HEK293 (cell line): ENCODE results near the gene SCAF4.

Source experiments
- CTCF ChIA-PET: fragments of 350-600 bp; formaldehyde crosslinking; extraction: SDS; loops from one replicate; lab custom pipeline; 2021; ENCODE audit warnings: antibody characterized with exemption; lab: Yijun Ruan, JAX
- POLR2A ChIA-PET: fragments of 300-600 bp; formaldehyde crosslinking; extraction: SDS; loops from one replicate; lab custom pipeline; 2020; ENCODE audit warnings: antibody characterized with exemption, inconsistent platforms; lab: Yijun Ruan, JAX
- H3K27ac ChIP-seq: fragments of 200-500 bp; sonication (Bioruptor generic); 2 replicates; pipeline ENCODE4 v1.5.1; 2014; ENCODE audit warnings: low read depth, low read length, control low read depth, inconsistent platforms; ENCODE audit errors: extremely low read depth
- H3K36me3 ChIP-seq, 2 experiments: fragments of 200-500 bp in 1 of 2; sonication (Bioruptor generic) in 1 of 2; 1 replicate in 1 of 2; 2 replicates in 1 of 2; pipeline ENCODE4 v1.5.1; 2014 to 2017; ENCODE audit warnings: inconsistent platforms in 2 of 2, low read length in 2 of 2; ENCODE audit not compliant: control insufficient read depth in 2 of 2, insufficient read depth in 1 of 2
- H3K4me1 ChIP-seq: fragments of 200-500 bp; sonication (Bioruptor generic); 2 replicates; pipeline ENCODE4 v1.5.1; 2014; ENCODE audit warnings: mild to moderate bottlenecking, low read length, inconsistent platforms; ENCODE audit not compliant: control insufficient read depth, insufficient read depth
- H3K4me3 ChIP-seq: 2 replicates; pipeline ENCODE4 v1.5.1; 2011; ENCODE audit warnings: low read depth, mild to moderate bottlenecking, control low read depth, low read length, moderate library complexity
- H3K9me3 ChIP-seq: fragments of 200-500 bp; sonication (Bioruptor generic); 2 replicates; pipeline ENCODE4 v1.5.1; 2014; ENCODE audit warnings: low read depth, low read length, inconsistent platforms; ENCODE audit not compliant: control insufficient read depth, insufficient read depth
- SP3 ChIP-seq: fragments of 450-650 bp; formaldehyde crosslinking; IDR thresholded peaks from 2 replicates; pipeline ENCODE4 v1.5.1; 2016; ENCODE audit warnings: missing biosample characterization, missing genetic modification characterization
- TSHZ1 ChIP-seq: fragments of 450-650 bp; formaldehyde crosslinking; IDR thresholded peaks from 2 replicates; pipeline ENCODE4 v1.5.1; 2016; ENCODE audit warnings: missing biosample characterization, missing genetic modification characterization, borderline replicate concordance
- ZBTB10 ChIP-seq: fragments of 450-650 bp; formaldehyde crosslinking; IDR thresholded peaks from 2 replicates; pipeline ENCODE4 v1.5.1; 2016; ENCODE audit warnings: missing biosample characterization, missing genetic modification characterization
- ZBTB11 ChIP-seq: fragments of 450-650 bp; formaldehyde crosslinking; conservative IDR thresholded peaks from 2 replicates; pipeline ENCODE4 v1.5.1; 2016; ENCODE audit warnings: low read depth, missing biosample characterization, missing genetic modification characterization
- ZNF214 ChIP-seq: fragments of 450-650 bp; formaldehyde crosslinking; IDR thresholded peaks from 2 replicates; pipeline ENCODE4 v1.5.1; 2017; ENCODE audit warnings: missing biosample characterization, mild to moderate bottlenecking, missing genetic modification characterization, borderline replicate concordance
- ZNF394 ChIP-seq: fragments of 450-650 bp; formaldehyde crosslinking; IDR thresholded peaks from 2 replicates; pipeline ENCODE4 v1.5.1; 2016; ENCODE audit warnings: missing biosample characterization, missing genetic modification characterization, mild to moderate bottlenecking, moderate library complexity, borderline replicate concordance
- ZNF426 ChIP-seq: fragments of 450-650 bp; formaldehyde crosslinking; IDR thresholded peaks from 2 replicates; pipeline ENCODE4 v1.5.1; 2017; ENCODE audit warnings: missing biosample characterization, missing genetic modification characterization, mild to moderate bottlenecking, inconsistent platforms, moderate library complexity
- ZNF544 ChIP-seq: fragments of 450-650 bp; formaldehyde crosslinking; IDR thresholded peaks from 2 replicates; pipeline ENCODE4 v1.5.0; 2017; ENCODE audit warnings: missing biosample characterization, missing genetic modification characterization
- ZNF623 ChIP-seq: fragments of 450-650 bp; formaldehyde crosslinking; IDR thresholded peaks from 2 replicates; pipeline ENCODE4 v1.5.1; 2016; ENCODE audit warnings: missing biosample characterization, missing genetic modification characterization
- ZNF639 ChIP-seq: fragments of 450-650 bp; formaldehyde crosslinking; IDR thresholded peaks from 2 replicates; pipeline ENCODE4 v1.5.1; 2016; ENCODE audit warnings: missing biosample characterization, missing genetic modification characterization
- ZNF664 ChIP-seq: fragments of 450-650 bp; formaldehyde crosslinking; IDR thresholded peaks from 2 replicates; pipeline ENCODE4 v1.5.1; 2016; ENCODE audit warnings: missing biosample characterization, missing genetic modification characterization
- ZNF76 ChIP-seq: fragments of 450-650 bp; formaldehyde crosslinking; IDR thresholded peaks from 2 replicates; pipeline ENCODE4; 2016; ENCODE audit warnings: low read depth, missing biosample characterization, missing genetic modification characterization, borderline replicate concordance
- ZNF776 ChIP-seq: fragments of 450-650 bp; formaldehyde crosslinking; IDR thresholded peaks from 2 replicates; pipeline ENCODE4 v1.5.0; 2017; ENCODE audit warnings: missing biosample characterization, missing genetic modification characterization, borderline replicate concordance
- ZNF792 ChIP-seq: fragments of 450-650 bp; formaldehyde crosslinking; IDR thresholded peaks from 2 replicates; pipeline ENCODE4 v1.5.1; 2016; ENCODE audit warnings: missing biosample characterization, missing genetic modification characterization

The SCAF4 gene

GRCh38 chr21:31688603-31689368 lies 43.1 kb downstream of the SCAF4 start (continued):
- TF ChIP-seq TSHZ1: no peak
- no peak for TF ChIP-seq ZNF394 (tag by site-specific recombination)
- no peak for TF ChIP-seq ZNF776 (tag by site-specific recombination)
- no peak for TF ChIP-seq ZNF214
- no peak for TF ChIP-seq ZNF544 (tag by site-specific recombination)
- TF ChIP-seq ZNF76 (tag by site-specific recombination): no peak
- TF ChIP-seq ZNF623: no peak
- no peak for TF ChIP-seq ZNF426 (tag by site-specific recombination)
- TF ChIP-seq ZBTB10 (tag by site-specific recombination): no peak
- no peak for TF ChIP-seq SP3
- no peak for TF ChIP-seq ZNF792

- peaks cover 75 to 90% of the 10 kb centered on the region in 2 experiments for H3K36me3 ChIP-seq
- TF ChIP-seq ZNF664 (tag by site-specific recombination) (peak; percentile 94), ZBTB11 (tag by site-specific recombination) (no peak), ZNF639 (no peak)
- no peaks in the 10 kb centered on the region for H3K4me1 ChIP-seq
- H3K9me3 ChIP-seq: no peaks in the 10 kb centered on the region
- H3K4me3 ChIP-seq: no peak overlapping the region
- CTCF ChIA-PET: interaction anchor here (0.8 to 1.3 kb wide), 2 partner anchors 14 to 57 kb away, joined by 3 to 4 read pairs; no protein-coding TSS in a partner anchor
- POLR2A ChIA-PET: no interaction called here
- no peak overlapping the region for H3K27ac ChIP-seq
These were observed 44.8 kb downstream of the SCAF4 start for GRCh38 chr21:31687108-31687507.
